LNCaP clone FGC (cell line): Measurements from ENCODE around the gene SETD6.

Source experiments
- DNase-seq: peaks from one replicate; pipeline ENCODE4 v3.0.0-alpha.2; 2011; ENCODE audit warnings: low read depth
- H3K4me3 ChIP-seq: 2 replicates; pipeline ENCODE4 v1.5.1; 2011; ENCODE audit warnings: mild to moderate bottlenecking, low read depth, low read length, control low read depth
- TF ChIP-seq, protein P1 (sequence below): IDR thresholded peaks from 2 replicates; pipeline ENCODE4 v1.5.1; 2012; ENCODE audit warnings: mild to moderate bottlenecking; ENCODE audit not compliant: control insufficient read depth, insufficient read depth; ENCODE audit errors: extremely low read depth

Gene SETD6

DNA sequence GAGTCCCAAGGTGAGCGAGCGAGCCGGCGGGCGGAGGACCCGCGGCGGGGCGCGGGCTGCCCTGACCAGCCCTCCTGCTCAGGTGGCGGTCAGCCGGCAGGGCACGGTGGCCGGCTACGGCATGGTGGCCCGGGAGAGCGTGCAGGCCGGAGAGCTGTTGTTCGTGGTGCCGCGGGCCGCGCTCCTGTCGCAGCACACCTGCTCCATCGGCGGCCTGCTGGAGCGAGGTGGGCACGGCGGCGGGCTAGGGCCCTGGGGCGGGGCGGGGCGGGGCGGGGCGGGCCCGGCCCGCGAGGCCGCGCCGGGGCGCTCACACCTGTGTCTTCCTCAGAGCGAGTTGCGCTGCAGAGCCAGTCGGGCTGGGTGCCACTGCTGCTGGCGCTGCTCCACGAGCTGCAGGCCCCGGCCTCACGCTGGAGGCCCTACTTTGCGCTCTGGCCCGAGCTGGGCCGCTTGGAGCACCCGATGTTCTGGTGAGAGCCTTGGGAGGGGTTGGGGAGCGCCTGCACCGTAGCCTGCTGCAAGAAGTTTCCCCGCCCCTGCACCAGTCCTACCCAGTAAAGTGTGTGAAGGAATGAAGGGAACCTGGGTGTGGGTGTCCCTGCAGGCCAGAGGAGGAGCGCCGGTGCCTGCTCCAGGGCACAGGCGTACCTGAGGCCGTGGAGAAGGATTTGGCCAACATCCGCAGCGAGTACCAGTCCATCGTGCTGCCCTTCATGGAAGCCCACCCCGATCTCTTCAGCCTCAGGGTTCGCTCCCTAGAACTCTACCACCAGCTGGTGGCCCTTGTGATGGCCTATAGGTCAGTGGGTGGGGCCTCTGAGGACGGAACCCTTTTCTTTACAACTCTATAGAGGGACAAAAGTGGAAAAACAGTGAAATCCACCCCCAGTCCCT is 802 bp downstream of the SETD6 start:
- H3K4me3 ChIP-seq: peak overlapping the region; percentile 67
- TF ChIP-seq, protein P1, sequence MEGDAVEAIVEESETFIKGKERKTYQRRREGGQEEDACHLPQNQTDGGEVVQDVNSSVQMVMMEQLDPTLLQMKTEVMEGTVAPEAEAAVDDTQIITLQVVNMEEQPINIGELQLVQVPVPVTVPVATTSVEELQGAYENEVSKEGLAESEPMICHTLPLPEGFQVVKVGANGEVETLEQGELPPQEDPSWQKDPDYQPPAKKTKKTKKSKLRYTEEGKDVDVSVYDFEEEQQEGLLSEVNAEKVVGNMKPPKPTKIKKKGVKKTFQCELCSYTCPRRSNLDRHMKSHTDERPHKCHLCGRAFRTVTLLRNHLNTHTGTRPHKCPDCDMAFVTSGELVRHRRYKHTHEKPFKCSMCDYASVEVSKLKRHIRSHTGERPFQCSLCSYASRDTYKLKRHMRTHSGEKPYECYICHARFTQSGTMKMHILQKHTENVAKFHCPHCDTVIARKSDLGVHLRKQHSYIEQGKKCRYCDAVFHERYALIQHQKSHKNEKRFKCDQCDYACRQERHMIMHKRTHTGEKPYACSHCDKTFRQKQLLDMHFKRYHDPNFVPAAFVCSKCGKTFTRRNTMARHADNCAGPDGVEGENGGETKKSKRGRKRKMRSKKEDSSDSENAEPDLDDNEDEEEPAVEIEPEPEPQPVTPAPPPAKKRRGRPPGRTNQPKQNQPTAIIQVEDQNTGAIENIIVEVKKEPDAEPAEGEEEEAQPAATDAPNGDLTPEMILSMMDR: no peak
- DNase-seq: no peak

- DNase-seq: no peak
- H3K4me3 ChIP-seq: peak overlapping the region; percentile 67
- TF ChIP-seq, protein P1: no peak
Observed at GRCh38 chr16:58516768-58517107, 1.4 kb downstream of the SETD6 start.

GRCh38 chr16:58518083-58518979 is 3.0 kb downstream of the SETD6 start:
- no peak overlapping the region for H3K4me3 ChIP-seq
- TF ChIP-seq, protein P1: no peak
- no peak for DNase-seq

GRCh38 chr16:58518980-58519368 is 3.7 kb downstream of the SETD6 start:
- TF ChIP-seq, protein P1: no peak
- no peak for DNase-seq

DNA sequence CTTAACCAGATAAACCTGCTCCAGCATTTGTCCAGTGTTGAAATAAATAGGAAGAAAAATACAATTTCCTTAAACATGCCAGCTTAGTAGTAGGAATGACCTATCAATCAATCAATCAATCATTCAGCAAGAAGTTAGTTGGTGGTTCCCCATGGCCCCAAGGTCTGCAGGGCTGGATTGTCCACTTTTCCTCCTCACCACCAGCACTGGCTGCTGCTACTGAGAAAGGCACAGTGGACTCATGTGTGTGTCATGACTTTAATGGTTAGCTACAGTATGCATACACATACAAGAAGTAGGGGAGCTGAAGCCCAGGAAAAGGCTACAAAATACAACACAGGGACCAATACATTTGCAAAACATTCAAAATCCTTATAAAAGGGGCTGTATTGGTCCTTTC is 4.4 kb downstream of the SETD6 start:
- TF ChIP-seq, protein P1: no peak
- DNase-seq: no peak
- no peak overlapping the region for H3K4me3 ChIP-seq

More at GRCh38 chr16:58518980-58519368, 3.7 kb downstream of the SETD6 start:
- H3K4me3 ChIP-seq: no peak overlapping the region

- TF ChIP-seq, protein P1: no peak
- DNase-seq: no peak
- H3K4me3 ChIP-seq: no peak overlapping the region
Observed at GRCh38 chr16:58530179-58530578, 14.9 kb downstream of the SETD6 start.
